HEK293 (cell line): ENCODE measurements around the gene CAMKMT.

Source experiments
- INSM2 ChIP-seq: fragments of 450-650 bp; formaldehyde crosslinking; IDR thresholded peaks from 2 replicates; pipeline ENCODE4 v1.5.1; 2016; ENCODE audit warnings: missing biosample characterization, missing genetic modification characterization
- ZBTB20 ChIP-seq: fragments of 450-650 bp; formaldehyde crosslinking; IDR thresholded peaks from 2 replicates; pipeline ENCODE4 v1.5.1; 2016; ENCODE audit warnings: missing biosample characterization, missing genetic modification characterization
- ZBTB8A ChIP-seq: fragments of 450-650 bp; formaldehyde crosslinking; IDR thresholded peaks from 2 replicates; pipeline ENCODE4 v1.5.1; 2016; ENCODE audit warnings: missing biosample characterization, missing genetic modification characterization
- ZNF239 ChIP-seq: fragments of 450-650 bp; formaldehyde crosslinking; IDR thresholded peaks from 2 replicates; pipeline ENCODE4 v1.5.1; 2016; ENCODE audit warnings: missing biosample characterization, missing genetic modification characterization
- ZNF24 ChIP-seq: fragments of 450-650 bp; formaldehyde crosslinking; IDR thresholded peaks from 2 replicates; pipeline ENCODE4 v1.5.1; 2016; ENCODE audit warnings: missing biosample characterization, missing genetic modification characterization
- ZNF639 ChIP-seq: fragments of 450-650 bp; formaldehyde crosslinking; IDR thresholded peaks from 2 replicates; pipeline ENCODE4 v1.5.1; 2016; ENCODE audit warnings: missing biosample characterization, missing genetic modification characterization
- ZNF670 ChIP-seq: fragments of 450-650 bp; formaldehyde crosslinking; IDR thresholded peaks from 2 replicates; pipeline ENCODE4 v1.5.1; 2016; ENCODE audit warnings: missing biosample characterization, missing genetic modification characterization, low read depth
- ZNF768 ChIP-seq: fragments of 450-650 bp; formaldehyde crosslinking; IDR thresholded peaks from 2 replicates; pipeline ENCODE4 v1.5.1; 2018; ENCODE audit warnings: missing biosample characterization, mild to moderate bottlenecking, missing genetic modification characterization
- ZSCAN18 ChIP-seq: fragments of 450-650 bp; formaldehyde crosslinking; IDR thresholded peaks from 2 replicates; pipeline ENCODE4 v1.5.1; 2016; ENCODE audit warnings: missing biosample characterization, missing genetic modification characterization
- TF ChIP-seq, protein P1 (sequence below): fragments of 450-650 bp; formaldehyde crosslinking; IDR thresholded peaks from 2 replicates; pipeline ENCODE4 v1.5.1; 2016; ENCODE audit warnings: missing biosample characterization, missing genetic modification characterization
- TF ChIP-seq, protein P2 (sequence below): fragments of 450-650 bp; formaldehyde crosslinking; IDR thresholded peaks from 2 replicates; pipeline ENCODE4 v1.5.1; 2016; ENCODE audit warnings: missing biosample characterization, missing genetic modification characterization

- no peak for TF ChIP-seq ZBTB8A (tag by site-specific recombination)
- no peak for TF ChIP-seq ZNF768 (tag by site-specific recombination)
- TF ChIP-seq ZNF24 (tag by site-specific recombination): no peak
- TF ChIP-seq, protein P1, sequence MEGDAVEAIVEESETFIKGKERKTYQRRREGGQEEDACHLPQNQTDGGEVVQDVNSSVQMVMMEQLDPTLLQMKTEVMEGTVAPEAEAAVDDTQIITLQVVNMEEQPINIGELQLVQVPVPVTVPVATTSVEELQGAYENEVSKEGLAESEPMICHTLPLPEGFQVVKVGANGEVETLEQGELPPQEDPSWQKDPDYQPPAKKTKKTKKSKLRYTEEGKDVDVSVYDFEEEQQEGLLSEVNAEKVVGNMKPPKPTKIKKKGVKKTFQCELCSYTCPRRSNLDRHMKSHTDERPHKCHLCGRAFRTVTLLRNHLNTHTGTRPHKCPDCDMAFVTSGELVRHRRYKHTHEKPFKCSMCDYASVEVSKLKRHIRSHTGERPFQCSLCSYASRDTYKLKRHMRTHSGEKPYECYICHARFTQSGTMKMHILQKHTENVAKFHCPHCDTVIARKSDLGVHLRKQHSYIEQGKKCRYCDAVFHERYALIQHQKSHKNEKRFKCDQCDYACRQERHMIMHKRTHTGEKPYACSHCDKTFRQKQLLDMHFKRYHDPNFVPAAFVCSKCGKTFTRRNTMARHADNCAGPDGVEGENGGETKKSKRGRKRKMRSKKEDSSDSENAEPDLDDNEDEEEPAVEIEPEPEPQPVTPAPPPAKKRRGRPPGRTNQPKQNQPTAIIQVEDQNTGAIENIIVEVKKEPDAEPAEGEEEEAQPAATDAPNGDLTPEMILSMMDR (tag by site-specific recombination): no peak
- TF ChIP-seq, protein P2, sequence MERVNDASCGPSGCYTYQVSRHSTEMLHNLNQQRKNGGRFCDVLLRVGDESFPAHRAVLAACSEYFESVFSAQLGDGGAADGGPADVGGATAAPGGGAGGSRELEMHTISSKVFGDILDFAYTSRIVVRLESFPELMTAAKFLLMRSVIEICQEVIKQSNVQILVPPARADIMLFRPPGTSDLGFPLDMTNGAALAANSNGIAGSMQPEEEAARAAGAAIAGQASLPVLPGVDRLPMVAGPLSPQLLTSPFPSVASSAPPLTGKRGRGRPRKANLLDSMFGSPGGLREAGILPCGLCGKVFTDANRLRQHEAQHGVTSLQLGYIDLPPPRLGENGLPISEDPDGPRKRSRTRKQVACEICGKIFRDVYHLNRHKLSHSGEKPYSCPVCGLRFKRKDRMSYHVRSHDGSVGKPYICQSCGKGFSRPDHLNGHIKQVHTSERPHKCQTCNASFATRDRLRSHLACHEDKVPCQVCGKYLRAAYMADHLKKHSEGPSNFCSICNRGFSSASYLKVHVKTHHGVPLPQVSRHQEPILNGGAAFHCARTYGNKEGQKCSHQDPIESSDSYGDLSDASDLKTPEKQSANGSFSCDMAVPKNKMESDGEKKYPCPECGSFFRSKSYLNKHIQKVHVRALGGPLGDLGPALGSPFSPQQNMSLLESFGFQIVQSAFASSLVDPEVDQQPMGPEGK (tag by site-specific recombination): no peak
- TF ChIP-seq INSM2: no peak
- no peak for TF ChIP-seq ZNF239 (tag by site-specific recombination)
- TF ChIP-seq ZSCAN18 (tag by site-specific recombination): no peak
- TF ChIP-seq ZNF639 (tag by site-specific recombination): no peak
- TF ChIP-seq ZNF670 (tag by site-specific recombination): no peak
- TF ChIP-seq ZBTB20: no peak
Measured at GRCh38 chr2:44352510-44352909, 9.2 kb upstream of the CAMKMT start.
